ENCODE data around the gene GPR42.
"Not testable (repeated sequence)": the region's sequence is repeated elsewhere in the genome, so short reads cannot be mapped to it uniquely, and the experiment has no call there.

Gene GPR42

DNA sequence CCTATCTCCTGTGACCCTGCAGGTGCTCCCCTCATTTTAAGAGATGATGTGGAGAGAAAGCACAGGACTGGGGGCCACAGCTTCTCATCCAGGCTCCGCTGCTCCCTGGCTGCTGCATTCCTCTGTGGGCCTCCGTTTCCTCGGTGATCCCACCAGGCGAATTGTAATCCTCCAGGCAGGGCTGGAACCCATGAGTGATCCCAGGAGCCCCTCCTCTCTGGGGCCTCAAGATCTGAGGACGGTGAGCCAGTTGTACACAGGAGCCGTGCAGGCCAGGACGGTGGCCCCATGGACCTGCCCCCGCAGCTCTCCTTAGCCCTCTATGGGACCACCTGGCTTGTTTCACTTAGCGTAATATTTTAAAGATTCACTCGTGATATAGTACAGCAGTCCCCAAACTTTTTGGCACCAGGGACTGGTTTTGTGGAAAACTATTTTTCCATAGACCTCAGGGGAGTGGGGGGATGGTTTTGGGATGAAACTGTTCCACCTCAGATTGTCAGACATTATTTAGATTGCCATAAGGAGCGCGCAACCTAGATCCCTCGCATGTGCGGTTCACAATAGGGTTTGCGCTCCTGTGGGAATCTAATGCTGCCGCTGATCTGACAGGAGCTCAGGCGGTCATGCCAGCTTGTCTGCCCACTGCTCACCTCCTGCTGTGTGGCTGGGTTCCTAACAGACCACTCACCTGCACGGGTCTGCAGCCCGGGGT lies 7.0 kb upstream of the GPR42 start:
- DNase-seq, result no peak

GRCh38 chr19:35365303-35365702 lies 5.6 kb upstream of the GPR42 start:
- DNase-seq, result no peak

DNA sequence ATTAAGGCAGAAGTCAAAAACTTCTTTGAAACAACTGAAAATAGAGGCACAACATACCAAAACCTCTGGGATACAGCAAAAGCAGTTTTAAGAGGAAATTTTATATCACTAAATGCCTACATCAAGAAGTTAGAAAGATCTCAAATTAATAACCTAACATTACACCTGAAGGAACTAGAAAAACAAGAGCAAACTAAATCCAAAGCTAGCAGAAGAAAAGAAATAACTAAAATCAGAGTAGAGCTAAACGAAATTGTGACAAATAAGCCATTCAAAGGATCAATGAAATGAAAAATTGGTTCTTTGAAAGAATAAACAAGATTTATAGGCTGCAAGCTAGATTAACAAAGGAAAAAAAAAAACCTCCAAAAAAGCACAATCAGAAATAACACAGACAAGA lies 2.5 kb upstream of the GPR42 start:
- DNase-seq, result no peak

DNA sequence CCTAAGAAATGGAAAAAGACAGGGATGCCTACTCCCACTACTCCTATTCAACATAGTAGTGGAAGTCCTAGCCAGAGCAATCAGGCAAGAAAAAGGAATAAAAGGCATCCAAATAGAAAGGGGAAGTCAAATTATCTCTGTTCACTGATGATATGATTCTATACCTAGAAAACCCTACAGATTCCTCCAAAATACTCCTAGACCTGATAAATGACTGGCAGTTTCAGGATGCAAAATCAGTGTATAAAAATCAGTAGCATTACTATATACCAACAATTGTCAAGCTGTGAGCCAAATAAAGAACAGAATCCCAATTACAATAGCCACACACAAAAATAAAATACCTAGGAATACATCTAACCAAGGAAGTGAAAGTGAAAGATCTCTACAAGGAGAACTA lies 1.3 kb upstream of the GPR42 start:
- DNase-seq, result no peak

DNA sequence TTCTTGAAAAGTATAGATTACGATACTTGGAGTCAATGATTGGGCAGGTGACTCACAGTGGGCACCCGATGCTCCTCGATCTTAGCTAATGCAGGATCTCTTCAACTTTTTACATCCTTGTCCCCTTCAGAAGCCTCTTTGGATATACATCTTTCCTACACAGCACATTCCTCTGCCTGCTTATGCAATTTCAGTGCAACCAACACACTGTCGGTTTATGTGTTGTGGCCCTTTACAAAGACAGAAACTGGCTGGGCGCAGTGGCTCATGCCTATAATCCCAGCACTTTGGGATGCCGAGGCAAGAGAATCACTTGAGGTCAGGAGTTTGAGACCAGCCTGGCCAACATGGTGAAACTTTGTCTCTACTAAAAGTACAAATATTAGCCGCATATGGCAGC lies 2.6 kb downstream of the GPR42 start:
- no peak for DNase-seq

- DNase-seq, result not testable (repeated sequence)
Observed at GRCh38 chr19:35374031-35374430, 3.2 kb downstream of the GPR42 start.

DNA sequence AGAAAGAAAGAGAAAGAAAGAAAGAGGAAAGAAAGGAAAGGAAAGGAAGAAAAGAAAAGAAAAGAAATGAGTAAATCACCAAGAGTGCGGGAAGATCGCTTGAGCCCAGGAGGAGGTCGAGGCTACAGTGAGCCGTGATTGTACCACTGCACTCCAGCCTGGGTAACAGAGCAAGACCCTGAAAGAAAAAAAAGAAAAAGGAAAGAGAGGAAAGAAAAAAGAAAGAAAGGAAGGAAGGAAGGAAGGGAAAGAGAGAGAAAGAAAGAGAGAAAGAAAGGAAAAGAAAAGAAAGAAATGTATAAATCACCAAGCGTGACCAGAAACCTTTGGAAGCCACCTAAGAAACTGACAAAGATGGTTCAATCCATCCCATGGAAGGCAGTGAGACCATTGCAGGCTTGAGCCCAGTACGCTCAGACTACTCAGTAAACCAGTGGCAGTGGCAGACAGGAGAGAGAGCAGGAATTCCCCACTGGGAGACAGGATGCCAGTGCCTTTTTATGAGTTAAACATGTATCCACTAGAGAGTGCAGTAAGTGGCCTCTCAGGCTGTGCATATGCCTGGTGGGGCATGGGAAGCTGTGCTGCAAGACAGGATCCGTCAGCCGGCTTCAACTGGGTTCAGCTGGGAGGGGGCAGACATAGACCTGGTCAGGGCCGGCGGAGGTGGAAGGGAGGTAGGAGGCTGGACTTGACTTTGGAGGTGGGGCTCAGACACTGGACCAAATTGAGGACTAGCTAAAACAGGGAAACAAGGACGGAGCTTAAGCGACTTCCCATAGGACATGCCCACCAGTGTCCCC lies 4.8 kb downstream of the GPR42 start:
- no peak for DNase-seq

- no peak for DNase-seq
Observed at GRCh38 chr19:35377656-35378055, 6.8 kb downstream of the GPR42 start.

GRCh38 chr19:35378356-35378755 lies 7.5 kb downstream of the GPR42 start:
- no peak for DNase-seq

DNA sequence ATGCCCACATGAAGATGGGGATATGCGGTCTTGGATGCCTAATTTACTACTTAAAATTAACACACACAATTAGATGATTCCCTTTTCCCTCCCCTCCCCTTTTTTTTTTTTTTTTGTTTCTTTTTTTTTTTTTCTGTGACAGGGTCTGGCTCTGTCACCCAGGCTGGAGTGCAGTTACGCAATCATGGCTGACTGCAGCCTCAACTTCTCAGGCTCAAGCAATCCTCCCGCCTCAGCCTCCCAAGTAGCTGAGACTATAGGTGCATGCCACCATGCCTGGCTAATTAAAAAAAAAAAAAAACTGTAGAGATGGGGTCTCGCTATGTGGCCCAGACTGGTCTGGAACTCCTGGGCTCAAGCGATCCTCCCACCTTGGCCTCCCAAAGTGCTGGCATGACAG lies 8.7 kb downstream of the GPR42 start:
- not testable (repeated sequence) for DNase-seq

GRCh38 chr19:35379992-35380391 lies 9.1 kb downstream of the GPR42 start:
- DNase-seq, result no peak

- no peak for DNase-seq
Observed at GRCh38 chr19:35380450-35381124, 9.7 kb downstream of the GPR42 start.

GRCh38 chr19:35381318-35381717 lies 10.4 kb downstream of the GPR42 start:
- DNase-seq, result no peak

- no peak for DNase-seq
Observed at GRCh38 chr19:35381926-35382325, 11.1 kb downstream of the GPR42 start.

- no peak for DNase-seq
Observed at GRCh38 chr19:35383536-35383935, 12.7 kb downstream of the GPR42 start.

DNA sequence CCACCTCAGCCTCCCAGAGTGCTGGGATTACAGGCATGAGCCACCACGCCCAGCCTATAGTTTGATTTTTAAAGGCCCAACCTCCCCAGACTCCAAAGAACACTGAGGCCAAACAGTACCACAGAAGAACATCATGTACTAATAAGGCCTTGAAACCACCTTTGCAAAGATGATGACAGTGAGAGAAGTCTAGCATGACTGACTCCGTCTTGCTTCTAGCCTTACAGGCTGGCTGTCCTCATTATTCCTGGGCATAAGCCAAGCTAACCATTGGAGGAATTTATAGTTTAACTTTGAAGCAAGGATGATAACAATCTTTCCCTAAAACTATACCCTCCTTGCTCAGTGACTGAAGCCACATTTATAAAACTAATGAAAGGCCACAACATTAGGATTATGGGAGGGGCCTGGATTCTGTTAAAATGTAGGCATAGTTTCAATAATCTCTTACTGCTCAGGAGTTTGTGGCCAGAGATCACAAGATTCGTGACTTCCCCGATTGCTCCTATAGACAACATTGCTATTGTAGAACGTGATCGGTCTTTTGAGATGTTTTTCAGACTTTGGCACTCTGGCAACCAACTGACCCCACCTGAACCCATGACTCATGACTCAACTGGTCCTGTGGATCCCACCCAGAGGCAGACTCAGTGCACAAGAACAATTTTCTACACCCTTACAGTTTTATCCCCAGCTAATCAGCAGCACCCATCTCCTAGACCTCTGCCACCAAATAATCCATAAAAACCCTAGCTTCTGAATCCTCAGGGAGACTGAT lies 17.6 kb downstream of the GPR42 start:
- no peak for DNase-seq

- DNase-seq, result no peak
Observed at GRCh38 chr19:35389192-35389861, 18.5 kb downstream of the GPR42 start.

GRCh38 chr19:35392742-35393715 lies 22.2 kb downstream of the GPR42 start:
- no peak for DNase-seq

GRCh38 chr19:35395382-35396199 lies 24.7 kb downstream of the GPR42 start:
- DNase-seq, result no peak

GRCh38 chr19:35396240-35396885 lies 25.5 kb downstream of the GPR42 start:
- DNase-seq, result no peak

Data from stimulated activated CD4-positive, alpha-beta T cell treated with anti-CD3 and anti-CD28 coated beads, Interleukin-12 subunit alpha, Interleukin-12 subunit beta, amount 100 ng/mL, for 4 hours (primary cell).